ENCODE measurements around the gene KIR3DL2. TPM values are rescaled to one million over a fixed set of nuclear protein-coding genes. Genes with fewer than 3 reads are reported as not detected.
"Not testable (repeated sequence)": the region's sequence is repeated elsewhere in the genome, so short reads cannot be mapped to it uniquely, and the experiment has no call there.

Gene KIR3DL2
- total and polyA plus RNA-seq, 11 donors = 0.04 to 1.1 TPM; not detected in 9

GRCh38 chr19:54828064-54828463 lies 22.2 kb upstream of the KIR3DL2 start:
- H3K36me3 ChIP-seq; H3K4me3 ChIP-seq; ATAC-seq; DNase-seq; intact Hi-C loops (cut with DNase I); H3K4me1 ChIP-seq; H3K27me3 ChIP-seq; H3K9me3 ChIP-seq; H3K27ac ChIP-seq: not testable (repeated sequence)
- 60 to 68% (median 66%) methylated on average over 8 of the region's 8 CpGs for WGBS, 4 donors

GRCh38 chr19:54832496-54832895 lies 17.7 kb upstream of the KIR3DL2 start, which contains the start of gene KIR2DS4:
KIR2DS4 (plus strand) TSS chr19:54832676.
- H3K27me3 ChIP-seq; H3K4me3 ChIP-seq; H3K36me3 ChIP-seq; H3K4me1 ChIP-seq; intact Hi-C loops (cut with DNase I); DNase-seq; H3K27ac ChIP-seq; ATAC-seq; H3K9me3 ChIP-seq: not testable (repeated sequence)
- WGBS, 4 donors = 82 to 92% (median 88%) methylated on average over 14 of the region's 14 CpGs

GRCh38 chr19:54835126-54835525 lies 15.1 kb upstream of the KIR3DL2 start:
- WGBS, 4 donors = 69 to 92% (median 76%) methylated on average over 4 to 5 of the region's 5 CpGs
- DNase-seq; intact Hi-C loops (cut with DNase I): not testable (repeated sequence)

GRCh38 chr19:54837522-54837921 lies 12.7 kb upstream of the KIR3DL2 start:
- 47 to 67% (median 57%) methylated on average over 1 to 2 of the region's 2 CpGs for WGBS, 4 donors
- H3K4me1 ChIP-seq; H3K36me3 ChIP-seq; H3K9me3 ChIP-seq; ATAC-seq; DNase-seq; intact Hi-C loops (cut with DNase I); H3K27ac ChIP-seq; H3K27me3 ChIP-seq; H3K4me3 ChIP-seq: not testable (repeated sequence)

More at GRCh38 chr19:54835126-54835525, 15.1 kb upstream of the KIR3DL2 start:
- H3K27me3 ChIP-seq, ATAC-seq, H3K9me3 ChIP-seq, H3K36me3 ChIP-seq, H3K4me1 ChIP-seq, H3K27ac ChIP-seq, H3K4me3 ChIP-seq: not testable (repeated sequence)

- DNase-seq; intact Hi-C loops (cut with DNase I); H3K4me3 ChIP-seq; H3K9me3 ChIP-seq; H3K36me3 ChIP-seq; H3K4me1 ChIP-seq; H3K27ac ChIP-seq; ATAC-seq: not testable (repeated sequence)
- peaks cover 0 to 12% (median 0%) of the 10 kb centered on the region in 9 donors for H3K27me3 ChIP-seq
- 59 to 77% (median 64%) methylated on average over 5 to 8 of the region's 8 CpGs for WGBS, 4 donors
Observed at GRCh38 chr19:54843171-54843570, 7.1 kb upstream of the KIR3DL2 start.

- H3K9me3 ChIP-seq = peaks cover 0 to 4% (median 0%) of the 10 kb centered on the region in 12 donors
- DNase-seq (no peak), ATAC-seq (no peak)
- no peak overlapping the region for H3K27ac ChIP-seq
- TF ChIP-seq POLR2A (IDR thresholded peaks at IDR 0.05) = no peak
- TF ChIP-seq CTCF (IDR thresholded peaks at IDR 0.05) = no peak
- no peak overlapping the region for H3K4me3 ChIP-seq
- intact Hi-C loops (cut with DNase I) = no loop called here
- 42 to 72% (median 55%) methylated on average over 2 of the region's 2 CpGs for WGBS, 4 donors
- H3K4me1 ChIP-seq = no peaks in the 10 kb centered on the region
- peaks cover 0 to 12% (median 0%) of the 10 kb centered on the region in 9 donors for H3K27me3 ChIP-seq
- no peaks in the 10 kb centered on the region for H3K36me3 ChIP-seq
Observed at GRCh38 chr19:54850930-54851329, 687 bp downstream of the KIR3DL2 start.

GRCh38 chr19:54851353-54851752 lies 1.1 kb downstream of the KIR3DL2 start:
- peaks cover 0 to 2% (median 0%) of the 10 kb centered on the region in 12 donors for H3K9me3 ChIP-seq
- WGBS, 4 donors = 76 to 85% (median 81%) methylated on average over 6 to 7 of the region's 7 CpGs
- ATAC-seq = no peak
- no peak overlapping the region for H3K27ac ChIP-seq
- no peaks in the 10 kb centered on the region for H3K36me3 ChIP-seq
- peaks cover 0 to 12% (median 0%) of the 10 kb centered on the region in 9 donors for H3K27me3 ChIP-seq
- TF ChIP-seq POLR2A (IDR thresholded peaks at IDR 0.05) = no peak
- no peak for TF ChIP-seq CTCF (IDR thresholded peaks at IDR 0.05)
- no peak for DNase-seq
- H3K4me3 ChIP-seq = no peak overlapping the region
- H3K4me1 ChIP-seq = no peaks in the 10 kb centered on the region
- intact Hi-C loops (cut with DNase I) = no loop called here

- intact Hi-C loops (cut with DNase I); H3K27ac ChIP-seq; H3K36me3 ChIP-seq; H3K4me3 ChIP-seq; ATAC-seq; DNase-seq; H3K27me3 ChIP-seq; H3K4me1 ChIP-seq; H3K9me3 ChIP-seq: not testable (repeated sequence)
- 45 to 57% (median 49%) methylated on average over 1 of the region's 1 CpG for WGBS, 4 donors
Observed at GRCh38 chr19:54855241-54855640, 5.0 kb downstream of the KIR3DL2 start.

- H3K36me3 ChIP-seq; ATAC-seq; DNase-seq; H3K27me3 ChIP-seq; H3K4me3 ChIP-seq; H3K27ac ChIP-seq; intact Hi-C loops (cut with DNase I); H3K4me1 ChIP-seq; H3K9me3 ChIP-seq: not testable (repeated sequence)
- WGBS, 4 donors = 47 to 76% (median 66%) methylated on average over 3 of the region's 3 CpGs
Observed at GRCh38 chr19:54858476-54858875, 8.2 kb downstream of the KIR3DL2 start.

- ATAC-seq; H3K27me3 ChIP-seq; DNase-seq; H3K4me3 ChIP-seq; H3K4me1 ChIP-seq; H3K9me3 ChIP-seq; intact Hi-C loops (cut with DNase I); H3K27ac ChIP-seq; H3K36me3 ChIP-seq: not testable (repeated sequence)
- WGBS, 4 donors = 69 to 74% (median 71%) methylated on average over 7 of the region's 7 CpGs
Observed at GRCh38 chr19:54859421-54859820, 9.2 kb downstream of the KIR3DL2 start.

Data from heart left ventricle (tissue), 16 donors.